Stimulated activated CD4-positive, alpha-beta T cell treated with anti-CD3 and anti-CD28 coated beads, Interleukin-1b, Interleukin-23, amount 100 ng/mL, for 4 hours (primary cell): ENCODE data around the gene C16orf92.
"Not testable (repeated sequence)": the region's sequence is repeated elsewhere in the genome, so short reads cannot be mapped to it uniquely, and the experiment has no call there.

Source experiments
- DNase-seq, 2 donors: peaks; one replicate each; pipeline ENCODE4 v3.0.0-alpha.2; 2020; ENCODE audit warnings: low read depth in 2 of 2

Gene C16orf92

GRCh38 chr16:30027588-30028437, 4.8 kb downstream of the C16orf92 start:
- DNase-seq, result no peak

- DNase-seq, result no peak
These were observed 5.6 kb downstream of the C16orf92 start for GRCh38 chr16:30028438-30029076.

- DNase-seq, result no peak
These were observed 7.2 kb downstream of the C16orf92 start for GRCh38 chr16:30030011-30030685.

- no peak for DNase-seq
These were observed 7.9 kb downstream of the C16orf92 start, which contains the start of gene TLCD3B for GRCh38 chr16:30030841-30031413. Gene TLCD3B, minus strand, starts transcription at chr16:30031271. Its CDS starts 744 bp downstream, at chr16:30030527.

- no peak for DNase-seq
These were observed 8.5 kb downstream of the C16orf92 start for GRCh38 chr16:30031477-30031918.

- DNase-seq, result peak; percentile 30 to 46
These were observed 9.3 kb downstream of the C16orf92 start for GRCh38 chr16:30032083-30032819.

- DNase-seq, result no peak
These were observed 10.3 kb downstream of the C16orf92 start for GRCh38 chr16:30033270-30033669.

GRCh38 chr16:30040221-30040620, 17.2 kb downstream of the C16orf92 start:
- no peak for DNase-seq

GRCh38 chr16:30040690-30041089, 17.7 kb downstream of the C16orf92 start:
- not testable (repeated sequence) for DNase-seq

- DNase-seq, result no peak
These were observed 18.8 kb downstream of the C16orf92 start for GRCh38 chr16:30041841-30042240.

GRCh38 chr16:30046178-30046577, 23.2 kb downstream of the C16orf92 start:
- no peak for DNase-seq

GRCh38 chr16:30046588-30046987, 23.6 kb downstream of the C16orf92 start:
- DNase-seq, result no peak

- DNase-seq, result no peak
These were observed 26.9 kb downstream of the C16orf92 start for GRCh38 chr16:30049871-30050270.

- DNase-seq, result no peak
These were observed 28.5 kb downstream of the C16orf92 start for GRCh38 chr16:30051518-30051917.

- peak; percentile 85 to 88 for DNase-seq
These were observed 29.8 kb downstream of the C16orf92 start for GRCh38 chr16:30052671-30053372.

- DNase-seq, result no peak
These were observed 30.5 kb downstream of the C16orf92 start for GRCh38 chr16:30053376-30054015.

GRCh38 chr16:30054451-30054850, 31.5 kb downstream of the C16orf92 start:
- DNase-seq, result no peak

GRCh38 chr16:30054959-30055553, 32.1 kb downstream of the C16orf92 start:
- peak in 1 of 2 donors; percentile 31 for DNase-seq

GRCh38 chr16:30060346-30060745, 37.3 kb downstream of the C16orf92 start:
- DNase-seq, result no peak
